Activated T-helper 1 cell treated with Interleukin-2 at 50 U/mL for 16 hours (primary cell): Measurements from ENCODE around the gene RHOJ.
"Not testable (repeated sequence)": the region's sequence is repeated elsewhere in the genome, so short reads cannot be mapped to it uniquely, and the experiment has no call there.

Experiments used
- DNase-seq: peaks from one replicate; pipeline ENCODE4 v3.0.0-alpha.2; 2020; ENCODE audit warnings: low read depth

RHOJ gene

GRCh38 chr14:63299351-63300110 lies 95.3 kb downstream of the RHOJ start:
- DNase-seq: no peak

GRCh38 chr14:63300854-63301253 lies 96.6 kb downstream of the RHOJ start:
- no peak for DNase-seq

GRCh38 chr14:63301891-63302534 lies 97.8 kb downstream of the RHOJ start:
- no peak for DNase-seq

GRCh38 chr14:63304429-63304828 lies 100.2 kb downstream of the RHOJ start:
- not testable (repeated sequence) for DNase-seq

- DNase-seq: no peak
Observed at GRCh38 chr14:63308723-63309317, 104.6 kb downstream of the RHOJ start.

GRCh38 chr14:63318835-63319234 lies 114.6 kb downstream of the RHOJ start, which contains the start of gene GPHB5:
Gene GPHB5 (minus strand): TSS chr14:63318935. CDS start chr14:63317849, 1,086 bp downstream.
- no peak for DNase-seq

GRCh38 chr14:63322472-63322871 lies 118.2 kb downstream of the RHOJ start:
- no peak for DNase-seq

- no peak for DNase-seq
Observed at GRCh38 chr14:63322897-63323573, 118.8 kb downstream of the RHOJ start.

GRCh38 chr14:63326840-63327239 lies 122.6 kb downstream of the RHOJ start:
- DNase-seq: no peak

- DNase-seq: no peak
Observed at GRCh38 chr14:63328787-63329737, 124.8 kb downstream of the RHOJ start.

- no peak for DNase-seq
Observed at GRCh38 chr14:63342371-63342770, 138.1 kb downstream of the RHOJ start.
